Right lobe of liver (tissue), 6 donors: ENCODE data around the gene RSPH3. TPM values are rescaled to one million over a fixed set of nuclear protein-coding genes. Genes with fewer than 3 reads are reported as not detected.

ENCODE experiments used
- ATAC-seq, 4 donors: fragments of 200-7000 bp; cut with Tn5 transposase; one replicate each; pipeline ENCODE4 v1.9.1; 2020; ENCODE audit warnings: mild to moderate bottlenecking in 4 of 4, moderate library complexity in 4 of 4
- DNase-seq, 3 donors: peaks; one replicate each; pipeline ENCODE4 v3.0.0-alpha.2; 2020
- H3K27ac ChIP-seq, 3 donors: fragments of 200-600 bp; one replicate each; pipeline ENCODE4 v1.8.0; 2022
- H3K27me3 ChIP-seq, 2 donors: fragments of 200-600 bp; one replicate each; pipeline ENCODE4 v1.8.0; 2022
- H3K36me3 ChIP-seq, 4 donors: fragments of 200-600 bp; sonication (generic) in 1 of 4; one replicate each; pipeline versions ENCODE4 v1.5.1 to v1.8.0; 2017 to 2022; ENCODE audit warnings: control low read depth in 1 of 4
- H3K4me1 ChIP-seq, 4 donors: fragments of 200-600 bp; sonication (generic) in 1 of 4; one replicate each; pipeline versions ENCODE4 v1.5.1 to v1.8.0; 2017 to 2022; ENCODE audit warnings: control low read depth in 1 of 4
- H3K4me3 ChIP-seq, 3 donors: fragments of 200-600 bp; one replicate each; pipeline ENCODE4 v1.8.0; 2022
- H3K9me3 ChIP-seq, 4 donors: fragments of 200-600 bp; sonication (generic) in 1 of 4; one replicate each; pipeline versions ENCODE4 v1.5.1 to v1.8.0; 2017 to 2022; ENCODE audit warnings: control low read depth in 1 of 4
- CTCF ChIP-seq, 4 donors: fragments of 200-600 bp in 3 of 4; fragments of 450-650 bp in 1 of 4; IDR thresholded peaks; one replicate each; pipeline versions ENCODE4 v1.5.1 to v1.8.0; 2016 to 2022; ENCODE audit warnings: antibody characterized with exemption in 4 of 4, mild to moderate bottlenecking in 2 of 4
- POLR2A ChIP-seq: fragments of 450-650 bp; IDR thresholded peaks from one replicate; pipeline ENCODE4 v1.6.1; 2017; ENCODE audit warnings: antibody characterized with exemption, mild to moderate bottlenecking
- WGBS: methylation state at CpG from one replicate; pipeline ENCODE4 v1.1.6; 2018; ENCODE audit warnings: low coverage, low lambda C conversion rate; ENCODE audit not compliant: insufficient coverage; ENCODE audit errors: missing lambda C conversion rate; 5-methylcytosine and 5-hydroxymethylcytosine counted together
- intact Hi-C, 2 donors: fragments of 100-400 bp; cut with DNase I; formaldehyde crosslinking; loops; one replicate each; pipeline versions ENCODE4 v1.11.2 to v1.14.1; 2022
- total RNA-seq, 6 experiments: library from RNA; depleted of rRNA in 2 of 6; stranded (reverse); fragments of >200 nt in 2 of 6; fragmentation: NEBNext Ultra II Directional in 3 of 6; extraction: Animal tissue kit (Norgen Biotek cat#: 25700) in 3 of 6; gene quantifications; one replicate each; pipeline versions ENCODE4 v1.1.0 to v1.2.4, GENCODE V29; 2016 to 2023
- donor health status: DM: no; HTN: yes; CAD: no.
- donor health status: DM: no; HTN: no; CAD: no.
- donor health status: DM: no; HTN: no; CAD: no.
- donor health status: DM: no; HTN: yes; CAD: no.
- donor health status: DM: no; HTN: yes; CAD: no.

RSPH3 gene
- total RNA-seq, 6 experiments from 2014 or later = 3.1 to 6.5 (median 3.6) TPM

DNA sequence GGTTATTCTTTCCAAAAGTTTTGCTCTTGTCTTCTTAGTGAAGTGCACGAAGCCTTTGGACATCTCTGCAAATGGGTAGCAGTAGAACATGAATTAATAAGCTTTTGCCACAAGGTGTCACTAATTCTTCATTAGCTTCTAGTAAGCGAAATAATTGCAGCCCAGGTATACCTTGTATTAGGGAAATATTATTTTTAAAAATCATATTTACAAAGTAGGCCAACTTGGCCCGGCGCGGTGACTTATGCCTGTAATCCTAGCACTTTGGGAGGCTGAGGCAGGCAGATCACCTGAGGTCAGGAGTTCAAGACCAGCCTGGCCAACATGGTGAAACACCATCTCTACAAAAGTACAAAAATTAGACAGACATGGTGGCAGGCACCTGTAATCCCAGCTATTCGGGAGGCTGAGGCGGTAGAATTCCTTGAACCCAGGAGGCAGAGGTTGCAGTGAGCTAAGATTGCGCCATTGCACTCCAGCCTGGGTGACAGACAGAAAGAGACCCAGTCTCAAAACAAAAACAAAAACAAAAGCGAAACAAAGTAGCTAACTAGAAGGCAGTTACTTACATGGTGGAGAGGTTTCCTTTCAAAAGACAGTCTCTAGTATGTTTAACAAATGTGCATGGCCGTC lies 8.8 kb upstream of the RSPH3 start:
- H3K4me3 ChIP-seq = no peak overlapping the region
- peak; percentile 40 to 53 (median 49) for TF ChIP-seq CTCF (IDR thresholded peaks at IDR 0.05)
- TF ChIP-seq POLR2A = no peak
- H3K27me3 ChIP-seq = no peaks in the 10 kb centered on the region
- H3K9me3 ChIP-seq = no peaks in the 10 kb centered on the region
- no peak for DNase-seq
- no peak overlapping the region for H3K27ac ChIP-seq
- H3K4me1 ChIP-seq = no peaks in the 10 kb centered on the region
- intact Hi-C loops = no loop called here
- 63% methylated on average over 10 of the region's 10 CpGs for WGBS
- peak; percentile 45 to 80 (median 68) for ATAC-seq
- H3K36me3 ChIP-seq = no peaks in the 10 kb centered on the region

GRCh38 chr6:159007510-159007909 lies 7.5 kb upstream of the RSPH3 start:
- Histone ChIP-seq H3K9me3 (no peaks in the 10 kb centered on the region), H3K27me3 (no peaks in the 10 kb centered on the region), H3K4me1 (no peaks in the 10 kb centered on the region), H3K27ac (no peak overlapping the region), H3K4me3 (no peak overlapping the region), H3K36me3 (no peaks in the 10 kb centered on the region)
- TF ChIP-seq POLR2A (no peak), CTCF (IDR thresholded peaks at IDR 0.05) (no peak)
- intact Hi-C loops = no loop called here
- 73% methylated on average over 5 of the region's 5 CpGs for WGBS
- no peak for DNase-seq
- no peak for ATAC-seq

DNA sequence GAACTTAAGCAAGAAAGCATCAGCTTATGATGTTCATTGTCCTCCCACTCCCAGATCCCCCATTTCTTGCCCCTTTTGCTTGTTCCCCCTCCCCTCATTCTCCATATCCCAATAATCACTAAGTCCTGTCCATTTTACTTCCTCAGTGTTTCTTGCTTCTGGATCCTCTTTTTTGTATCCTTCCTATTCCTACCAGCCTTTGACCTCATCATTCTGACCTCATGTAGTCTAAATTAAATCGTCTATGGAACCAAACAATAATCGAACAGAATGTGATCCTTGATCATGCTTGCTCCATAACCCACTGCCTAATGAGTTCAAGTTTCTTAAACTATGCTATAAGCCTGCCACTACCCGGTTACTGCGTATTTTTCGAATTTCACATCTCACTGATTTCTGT lies 5.4 kb upstream of the RSPH3 start:
- H3K36me3 ChIP-seq = no peaks in the 10 kb centered on the region
- H3K27ac ChIP-seq = no peak overlapping the region
- no peak for DNase-seq
- H3K4me1 ChIP-seq = peaks cover 0 to 4% (median 0%) of the 10 kb centered on the region in 4 donors
- no peak overlapping the region for H3K4me3 ChIP-seq
- no peaks in the 10 kb centered on the region for H3K9me3 ChIP-seq
- H3K27me3 ChIP-seq = no peaks in the 10 kb centered on the region
- ATAC-seq = no peak
- intact Hi-C loops = no loop called here
- 69% methylated on average over 5 of the region's 5 CpGs for WGBS
- TF ChIP-seq POLR2A = no peak
- no peak for TF ChIP-seq CTCF (IDR thresholded peaks at IDR 0.05)

DNA sequence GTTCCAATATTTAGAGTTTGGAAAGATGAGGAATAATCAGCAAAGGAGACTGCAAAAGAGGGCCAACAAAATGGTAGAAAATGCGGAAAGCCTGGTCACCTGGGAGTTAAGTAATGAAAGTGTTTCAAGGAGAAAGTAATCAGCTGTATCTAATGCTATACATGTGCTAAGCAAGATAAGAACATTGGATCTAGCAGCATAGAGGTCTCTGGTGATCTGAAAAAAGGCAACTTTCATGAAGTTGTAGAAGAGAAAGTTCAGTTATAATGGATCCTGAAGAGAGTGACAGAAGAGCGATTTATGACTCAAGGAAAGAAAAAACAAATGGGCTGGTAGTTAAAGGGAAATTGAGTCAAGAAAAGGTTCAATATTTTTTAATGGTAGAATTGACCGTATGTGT lies 4.6 kb upstream of the RSPH3 start:
- DNase-seq (no peak), ATAC-seq (no peak)
- no peak for TF ChIP-seq POLR2A
- TF ChIP-seq CTCF (IDR thresholded peaks at IDR 0.05) = no peak
- intact Hi-C loops = no loop called here
- H3K4me3 ChIP-seq = no peak overlapping the region
- 64% methylated on average over 3 of the region's 3 CpGs for WGBS
- H3K9me3 ChIP-seq = no peaks in the 10 kb centered on the region
- no peaks in the 10 kb centered on the region for H3K36me3 ChIP-seq
- H3K27me3 ChIP-seq = no peaks in the 10 kb centered on the region
- peaks cover 0 to 4% (median 0%) of the 10 kb centered on the region in 4 donors for H3K4me1 ChIP-seq
- H3K27ac ChIP-seq = no peak overlapping the region
